GM23248 (cell line): ENCODE measurements around the gene ZNF474. TPM values are rescaled to one million over a fixed set of nuclear protein-coding genes. Genes with fewer than 3 reads are reported as not detected.

Source experiments
- DNase-seq: peaks from one replicate; pipeline ENCODE4 v3.0.0-alpha.2; 2015
- H2AFZ ChIP-seq: fragments of 200-600 bp; sonication (generic); 2 replicates; pipeline ENCODE4 v1.6.1; 2016; ENCODE audit warnings: antibody characterized with exemption
- H3F3A ChIP-seq: fragments of 200-600 bp; sonication (generic); 2 replicates; pipeline ENCODE4 v1.6.1; 2016; ENCODE audit warnings: mild to moderate bottlenecking, antibody characterized with exemption, mixed run types; ENCODE audit not compliant: insufficient read depth
- H3K27ac ChIP-seq: fragments of 200-600 bp; sonication (generic); 2 replicates; pipeline ENCODE4 v1.5.1; 2016; ENCODE audit warnings: mild to moderate bottlenecking
- H3K27me3 ChIP-seq: fragments of 200-600 bp; sonication (generic); replicated peaks from 2 replicates; pipeline ENCODE4 v1.6.1; 2016; ENCODE audit warnings: mild to moderate bottlenecking; ENCODE audit not compliant: insufficient read depth
- H3K36me3 ChIP-seq: fragments of 200-600 bp; sonication (generic); 2 replicates; pipeline ENCODE4 v1.6.1; 2016; ENCODE audit warnings: low read depth, mild to moderate bottlenecking
- H3K4me1 ChIP-seq: fragments of 200-600 bp; sonication (generic); 2 replicates; pipeline ENCODE4 v1.6.1; 2016; ENCODE audit warnings: mild to moderate bottlenecking; ENCODE audit not compliant: insufficient read depth
- H3K4me2 ChIP-seq: fragments of 200-600 bp; sonication (generic); one replicate; pipeline ENCODE4 v1.6.1; 2016; ENCODE audit warnings: mild to moderate bottlenecking; ENCODE audit not compliant: unreplicated experiment
- H3K4me3 ChIP-seq: fragments of 200-600 bp; sonication (generic); 2 replicates; pipeline ENCODE4 v1.5.1; 2016; ENCODE audit warnings: mild to moderate bottlenecking
- H3K79me2 ChIP-seq: fragments of 200-600 bp; sonication (generic); 2 replicates; pipeline ENCODE4 v1.6.1; 2016; ENCODE audit warnings: mild to moderate bottlenecking; ENCODE audit not compliant: insufficient read depth
- H3K9ac ChIP-seq: fragments of 200-600 bp; sonication (generic); 2 replicates; pipeline ENCODE4 v1.6.1; 2016; ENCODE audit warnings: mild to moderate bottlenecking
- H3K9me2 ChIP-seq: fragments of 200-600 bp; sonication (generic); 2 replicates; pipeline ENCODE4 v1.6.1; 2016; ENCODE audit warnings: mixed run types, mild to moderate bottlenecking, moderate library complexity; ENCODE audit not compliant: insufficient read depth
- H3K9me3 ChIP-seq: fragments of 200-600 bp; sonication (generic); one replicate; pipeline ENCODE4 v1.6.1; 2017; ENCODE audit warnings: low read depth
- H4K20me1 ChIP-seq: fragments of 200-600 bp; sonication (generic); 2 replicates; pipeline ENCODE4 v1.6.0; 2016; ENCODE audit not compliant: insufficient read depth
- EZH2 ChIP-seq: fragments of 200-600 bp; sonication (generic); IDR thresholded peaks from 2 replicates; pipeline ENCODE4 v1.6.1; 2018; ENCODE audit warnings: antibody characterized with exemption, mild to moderate bottlenecking; ENCODE audit not compliant: insufficient read depth, poor library complexity, severe bottlenecking
- EZH2phosphoT487 ChIP-seq: fragments of 200-600 bp; sonication (generic); IDR thresholded peaks from 2 replicates; pipeline ENCODE4 v1.6.1; 2018; ENCODE audit warnings: antibody characterized with exemption, moderate library complexity, mild to moderate bottlenecking, low read depth; ENCODE audit not compliant: insufficient read depth
- WGBS, 2 experiments: methylation state at CpG; one replicate each; pipeline ENCODE4 v1.1.6; 2015 to 2017; ENCODE audit warnings: low lambda C conversion rate in 2 of 2, low coverage in 1 of 2; ENCODE audit errors: missing lambda C conversion rate in 2 of 2; 5-methylcytosine and 5-hydroxymethylcytosine counted together
- in situ Hi-C: fragments of 300-500 bp; cut with MboI; formaldehyde crosslinking; loops from 2 replicates; pipeline ENCODE4 v1.15.0; 2020
- polyA plus RNA-seq: library from polyadenylated mRNA; unstranded; fragments of >200 nt; fragmentation: Nextera tagmentation; extraction: Ambion mirVana; gene quantifications from 2 replicates; pipeline ENCODE4 v1.2.1, GENCODE V29; 2016
- total RNA-seq: library from RNA; depleted of rRNA; stranded (reverse); fragments of >200 nt; shearing (Covaris generic); gene quantifications from 2 replicates; pipeline ENCODE4 v1.2.3, GENCODE V29; 2014

The ZNF474 gene
- total and polyA plus RNA-seq, 2 experiments from 2014 or later: 0.21 to 0.43 TPM

DNA sequence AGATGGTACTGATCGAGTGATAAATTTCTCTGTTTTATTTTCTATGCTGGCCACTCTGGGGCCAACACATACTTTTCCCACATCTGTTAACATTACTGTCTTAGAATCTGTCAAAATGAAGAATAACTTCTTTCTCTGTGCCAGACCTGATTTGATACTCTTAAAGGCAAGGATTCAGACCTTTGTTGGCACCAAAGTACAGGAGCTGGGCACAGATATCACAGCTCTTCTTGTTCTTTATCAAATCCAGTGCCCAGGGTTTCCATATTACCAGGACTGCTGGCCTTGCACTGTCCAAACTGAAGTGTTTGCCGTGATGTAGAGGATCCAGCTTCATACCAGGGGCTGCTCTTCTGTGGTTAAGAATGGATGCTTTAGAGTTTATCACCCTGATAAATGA is 20.9 kb downstream of the ZNF474 start:
- peak overlapping the region; percentile 48 for H2AFZ ChIP-seq
- H3K27me3 ChIP-seq: no peaks in the 10 kb centered on the region
- peaks cover 48% of the 10 kb centered on the region for H3F3A ChIP-seq
- H3K4me2 ChIP-seq: peak overlapping the region; percentile 79
- DNase-seq: peak; percentile 55
- H3K9me3 ChIP-seq: no peaks in the 10 kb centered on the region
- no peaks in the 10 kb centered on the region for H3K36me3 ChIP-seq
- H3K4me3 ChIP-seq: 0 out of 2 replicates have a peak overlapping the region, but pooled peaks have one; percentile 10
- peak overlapping the region; percentile 95 for H3K27ac ChIP-seq
- no peaks in the 10 kb centered on the region for H4K20me1 ChIP-seq
- peaks cover 60% of the 10 kb centered on the region for H3K4me1 ChIP-seq
- peak overlapping the region; percentile 26 for H3K9ac ChIP-seq
- 14 to 27% methylated on average over 2 of the region's 2 CpGs for WGBS, 2 experiments
- in situ Hi-C loops: loop anchor here (25.0 kb wide), 1 partner anchor 188 kb away; the partner anchor contains the start of gene SRFBP1
- no peaks in the 10 kb centered on the region for H3K9me2 ChIP-seq
- TF ChIP-seq EZH2phosphoT487: no peak
- no peaks in the 10 kb centered on the region for H3K79me2 ChIP-seq

DNA sequence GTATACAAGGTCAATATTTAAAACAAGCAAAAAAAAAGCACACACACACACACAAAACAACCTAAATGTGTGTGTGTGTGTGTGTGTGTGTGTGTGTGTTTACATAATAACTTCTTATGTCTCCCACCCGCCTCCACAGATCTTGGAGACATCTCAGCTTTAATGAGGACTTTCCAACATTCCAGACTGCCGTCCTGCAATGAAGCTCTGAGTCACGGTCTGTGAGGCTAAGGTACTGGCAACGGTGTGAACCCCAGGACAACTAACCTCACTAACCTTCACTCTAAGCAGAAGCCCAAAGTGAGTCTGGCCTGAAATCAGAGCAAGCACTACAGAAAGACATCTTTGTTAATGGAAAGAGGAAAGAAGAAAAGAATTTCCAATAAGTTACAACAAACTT is 22.3 kb downstream of the ZNF474 start:
- H2AFZ ChIP-seq: no peak overlapping the region
- H3K9me3 ChIP-seq: no peaks in the 10 kb centered on the region
- peak; percentile 92 for DNase-seq
- H3K4me2 ChIP-seq: peak overlapping the region; percentile 79
- in situ Hi-C loops: loop anchor here (25.0 kb wide), 1 partner anchor 189 kb away; the partner anchor contains the start of gene SRFBP1
- H3K36me3 ChIP-seq: no peaks in the 10 kb centered on the region
- WGBS, 2 experiments: 2 to 3% methylated on average over 4 of the region's 4 CpGs
- H3K9ac ChIP-seq: peak overlapping the region; percentile 69
- H3K9me2 ChIP-seq: no peaks in the 10 kb centered on the region
- H3K27ac ChIP-seq: peak overlapping the region; percentile 95
- no peak for TF ChIP-seq EZH2
- no peak for TF ChIP-seq EZH2phosphoT487
- H3F3A ChIP-seq: peaks cover 56% of the 10 kb centered on the region
- no peaks in the 10 kb centered on the region for H4K20me1 ChIP-seq
- H3K79me2 ChIP-seq: no peaks in the 10 kb centered on the region
- peak overlapping the region; percentile 12; the same call in 1 of the 2 replicates for H3K4me3 ChIP-seq
- H3K27me3 ChIP-seq: no peaks in the 10 kb centered on the region
- peaks cover 68% of the 10 kb centered on the region for H3K4me1 ChIP-seq

DNA sequence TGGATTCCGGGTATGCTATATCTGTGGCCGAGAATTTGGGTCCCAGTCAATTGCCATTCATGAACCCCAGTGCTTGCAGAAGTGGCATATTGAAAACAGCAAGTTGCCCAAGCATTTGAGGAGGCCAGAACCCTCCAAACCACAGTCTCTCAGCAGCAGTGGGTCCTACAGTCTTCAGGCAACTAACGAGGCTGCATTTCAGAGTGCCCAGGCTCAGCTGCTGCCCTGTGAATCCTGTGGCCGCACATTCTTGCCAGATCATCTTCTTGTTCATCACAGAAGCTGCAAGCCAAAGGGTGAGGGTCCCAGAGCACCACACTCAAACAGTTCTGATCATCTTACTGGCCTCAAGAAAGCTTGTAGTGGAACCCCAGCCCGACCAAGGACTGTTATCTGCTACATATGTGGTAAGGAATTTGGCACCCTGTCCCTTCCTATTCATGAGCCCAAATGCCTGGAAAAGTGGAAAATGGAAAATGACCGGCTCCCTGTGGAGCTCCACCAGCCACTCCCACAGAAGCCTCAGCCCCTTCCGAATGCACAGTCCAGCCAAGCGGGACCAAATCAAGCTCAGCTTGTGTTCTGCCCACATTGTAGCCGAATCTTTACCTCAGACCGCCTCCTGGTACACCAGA is 23.0 kb downstream of the ZNF474 start:
- in situ Hi-C loops: loop anchor here (25.0 kb wide), 1 partner anchor 190 kb away; the partner anchor contains the start of gene SRFBP1
- H3F3A ChIP-seq: peaks cover 56% of the 10 kb centered on the region
- DNase-seq: peak; percentile 69
- no peaks in the 10 kb centered on the region for H3K9me3 ChIP-seq
- peak overlapping the region; percentile 30 for H3K4me3 ChIP-seq
- 36% methylated on average over 10 of the region's 10 CpGs for WGBS, 2 experiments
- peak overlapping the region; percentile 95 for H3K27ac ChIP-seq
- H4K20me1 ChIP-seq: no peaks in the 10 kb centered on the region
- H3K4me2 ChIP-seq: peak overlapping the region; percentile 79
- H3K9me2 ChIP-seq: no peaks in the 10 kb centered on the region
- no peaks in the 10 kb centered on the region for H3K27me3 ChIP-seq
- H2AFZ ChIP-seq: no peak overlapping the region
- H3K79me2 ChIP-seq: no peaks in the 10 kb centered on the region
- H3K4me1 ChIP-seq: peaks cover 68% of the 10 kb centered on the region
- no peak for TF ChIP-seq EZH2
- no peak for TF ChIP-seq EZH2phosphoT487
- no peaks in the 10 kb centered on the region for H3K36me3 ChIP-seq
- H3K9ac ChIP-seq: peak overlapping the region; percentile 69

DNA sequence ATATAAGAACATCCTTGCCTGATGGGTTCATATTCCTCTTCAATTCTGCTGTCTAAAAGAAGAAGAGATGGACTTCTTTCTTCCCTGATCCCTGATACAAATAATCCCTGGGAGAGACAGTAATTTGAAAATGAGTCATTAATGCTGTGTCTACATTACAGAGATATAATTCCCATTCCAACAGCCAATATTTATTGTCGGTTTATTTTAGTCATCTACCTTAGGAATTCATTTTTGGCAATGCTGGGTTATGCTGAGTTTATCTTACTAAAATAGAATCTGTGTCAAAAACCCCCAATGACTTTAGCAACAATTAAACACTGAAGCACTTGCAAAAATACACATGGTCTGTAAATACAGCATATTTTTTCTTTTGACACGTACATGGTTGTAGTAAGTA is 23.9 kb downstream of the ZNF474 start:
- Histone ChIP-seq H3K27me3 (no peaks in the 10 kb centered on the region), H3K4me1 (peaks cover 68% of the 10 kb centered on the region), H3K9me2 (no peaks in the 10 kb centered on the region), H3K4me3 (peak overlapping the region; percentile 30), H3K27ac (peak overlapping the region; percentile 95), H3F3A (peaks cover 56% of the 10 kb centered on the region), H3K79me2 (no peaks in the 10 kb centered on the region), H3K36me3 (no peaks in the 10 kb centered on the region), H3K9ac (peak overlapping the region; percentile 74), H3K9me3 (no peaks in the 10 kb centered on the region), H3K4me2 (peak overlapping the region; percentile 79), H2AFZ (no peak overlapping the region), H4K20me1 (no peaks in the 10 kb centered on the region)
- 0 to 4% methylated on average over 2 of the region's 2 CpGs for WGBS, 2 experiments
- peak; percentile 90 for DNase-seq
- TF ChIP-seq EZH2phosphoT487 (no peak), EZH2 (no peak)
- in situ Hi-C loops: loop anchor here (25.0 kb wide), 1 partner anchor 191 kb away; the partner anchor contains the start of gene SRFBP1
